Measurements from ENCODE around the gene SLC2A4RG.
A peak's percentile ranks its signal among the peaks of the same experiment; 100 is the strongest.

Gene SLC2A4RG

DNA sequence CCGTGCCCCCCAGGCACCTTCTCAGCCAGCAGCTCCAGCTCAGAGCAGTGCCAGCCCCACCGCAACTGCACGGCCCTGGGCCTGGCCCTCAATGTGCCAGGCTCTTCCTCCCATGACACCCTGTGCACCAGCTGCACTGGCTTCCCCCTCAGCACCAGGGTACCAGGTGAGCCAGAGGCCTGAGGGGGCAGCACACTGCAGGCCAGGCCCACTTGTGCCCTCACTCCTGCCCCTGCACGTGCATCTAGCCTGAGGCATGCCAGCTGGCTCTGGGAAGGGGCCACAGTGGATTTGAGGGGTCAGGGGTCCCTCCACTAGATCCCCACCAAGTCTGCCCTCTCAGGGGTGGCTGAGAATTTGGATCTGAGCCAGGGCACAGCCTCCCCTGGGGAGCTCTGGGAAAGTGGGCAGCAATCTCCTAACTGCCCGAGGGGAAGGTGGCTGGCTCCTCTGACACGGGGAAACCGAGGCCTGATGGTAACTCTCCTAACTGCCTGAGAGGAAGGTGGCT lies 42.2 kb upstream of the SLC2A4RG start:
- no peak for DNase-seq (ENCODE audit: low read depth)
- TF ChIP-seq CTCF (conservative IDR thresholded peaks at IDR 0.05; ENCODE audit: low read length): no peak
- no peak overlapping the region; the same call in 1 of the 2 replicates for H3K4me3 ChIP-seq (ENCODE audit: low read length)

DNA sequence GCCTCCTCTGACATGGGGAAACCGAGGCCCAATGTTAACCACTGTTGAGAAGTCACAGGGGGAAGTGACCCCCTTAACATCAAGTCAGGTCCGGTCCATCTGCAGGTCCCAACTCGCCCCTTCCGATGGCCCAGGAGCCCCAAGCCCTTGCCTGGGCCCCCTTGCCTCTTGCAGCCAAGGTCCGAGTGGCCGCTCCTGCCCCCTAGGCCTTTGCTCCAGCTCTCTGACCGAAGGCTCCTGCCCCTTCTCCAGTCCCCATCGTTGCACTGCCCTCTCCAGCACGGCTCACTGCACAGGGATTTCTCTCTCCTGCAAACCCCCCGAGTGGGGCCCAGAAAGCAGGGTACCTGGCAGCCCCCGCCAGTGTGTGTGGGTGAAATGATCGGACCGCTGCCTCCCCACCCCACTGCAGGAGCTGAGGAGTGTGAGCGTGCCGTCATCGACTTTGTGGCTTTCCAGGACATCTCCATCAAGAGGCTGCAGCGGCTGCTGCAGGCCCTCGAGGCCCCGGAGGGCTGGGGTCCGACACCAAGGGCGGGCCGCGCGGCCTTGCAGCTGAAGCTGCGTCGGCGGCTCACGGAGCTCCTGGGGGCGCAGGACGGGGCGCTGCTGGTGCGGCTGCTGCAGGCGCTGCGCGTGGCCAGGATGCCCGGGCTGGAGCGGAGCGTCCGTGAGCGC lies 41.6 kb upstream of the SLC2A4RG start:
- no peak for DNase-seq (ENCODE audit: low read depth)
- TF ChIP-seq CTCF (conservative IDR thresholded peaks at IDR 0.05; ENCODE audit: low read length): no peak
- no peak overlapping the region for H3K4me3 ChIP-seq (ENCODE audit: low read length)

GRCh38 chr20:63698739-63699465 lies 40.7 kb upstream of the SLC2A4RG start:
- no peak for TF ChIP-seq CTCF (conservative IDR thresholded peaks at IDR 0.05; ENCODE audit: low read length)
- H3K4me3 ChIP-seq (ENCODE audit: low read length): no peak overlapping the region
- DNase-seq (ENCODE audit: low read depth): peak; percentile 86

GRCh38 chr20:63699466-63700198 lies 39.9 kb upstream of the SLC2A4RG start:
- no peak for DNase-seq (ENCODE audit: low read depth)
- no peak for TF ChIP-seq CTCF (conservative IDR thresholded peaks at IDR 0.05; ENCODE audit: low read length)
- H3K4me3 ChIP-seq (ENCODE audit: low read length): no peak overlapping the region

GRCh38 chr20:63700199-63701050 lies 39.2 kb upstream of the SLC2A4RG start:
- TF ChIP-seq CTCF (conservative IDR thresholded peaks at IDR 0.05; ENCODE audit: low read length): no peak
- no peak for DNase-seq (ENCODE audit: low read depth)
- H3K4me3 ChIP-seq (ENCODE audit: low read length): no peak overlapping the region

DNA sequence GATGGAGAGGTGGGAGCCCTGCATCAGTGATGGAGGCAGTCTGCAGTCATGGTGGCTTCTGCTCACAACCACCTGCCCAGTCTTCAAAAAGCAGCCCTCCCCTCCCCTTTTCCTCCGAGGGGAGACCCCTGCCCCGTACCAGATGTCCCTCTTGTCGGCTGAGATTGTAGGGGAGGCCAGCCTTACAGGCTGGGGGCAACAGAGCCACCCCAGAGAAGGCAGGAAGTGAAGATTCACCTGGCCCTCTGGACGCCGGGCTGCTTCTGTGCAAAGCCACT lies 38.6 kb upstream of the SLC2A4RG start:
- TF ChIP-seq CTCF (conservative IDR thresholded peaks at IDR 0.05; ENCODE audit: low read length): no peak
- no peak for DNase-seq (ENCODE audit: low read depth)
- H3K4me3 ChIP-seq (ENCODE audit: low read length): no peak overlapping the region
